Fibroblast of the conjunctiva (primary cell): ENCODE data around the gene CNGA3.

Experiments used
- DNase-seq: peaks from one replicate; pipeline ENCODE4 v3.0.0-alpha.2; 2010; ENCODE audit warnings: low read depth

The CNGA3 gene

DNA sequence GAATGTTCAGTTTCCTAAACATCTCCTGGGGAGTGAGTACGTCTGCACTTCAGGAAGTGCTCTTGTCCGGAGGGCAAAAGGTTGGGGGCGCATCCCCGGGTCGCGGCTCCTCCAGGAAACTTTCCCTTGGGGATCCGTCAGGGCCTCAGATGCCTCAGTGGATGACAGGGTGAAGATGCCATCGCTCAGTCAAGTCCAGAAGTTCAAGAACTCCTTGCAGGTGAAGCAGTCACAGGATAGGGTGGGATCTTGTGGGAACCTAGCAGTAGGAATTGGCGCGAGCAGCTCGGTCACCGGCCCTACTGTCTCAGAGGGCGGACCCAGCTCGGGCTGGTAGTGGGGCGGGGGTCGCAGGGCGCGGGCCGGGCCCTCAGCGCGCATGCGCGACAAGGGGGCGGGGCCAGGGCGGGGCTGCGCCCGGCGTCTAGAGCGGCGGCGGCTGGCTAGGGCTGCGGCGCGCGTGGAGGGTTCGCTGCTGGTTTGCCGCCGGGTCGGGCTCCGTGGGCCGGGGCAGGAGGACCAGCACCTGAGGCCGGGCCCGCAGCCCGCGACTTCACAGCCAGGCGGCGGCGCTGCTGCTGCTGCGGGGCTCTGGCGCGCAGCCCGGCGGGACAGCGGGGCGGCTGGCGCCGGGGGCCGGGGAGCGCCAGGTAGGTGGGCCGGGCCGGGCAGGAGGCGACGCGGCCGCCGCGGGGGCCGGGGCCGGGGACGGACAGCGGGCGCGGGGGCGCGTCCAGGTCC is 98.3 kb downstream of the CNGA3 start, which contains the start of gene INPP4A:
Gene INPP4A (plus strand): TSS at position 423 of the 741 bp plus-strand sequence. CDS start 75,191 bp downstream, outside the sequence.
- peak; percentile 18 for DNase-seq

DNA sequence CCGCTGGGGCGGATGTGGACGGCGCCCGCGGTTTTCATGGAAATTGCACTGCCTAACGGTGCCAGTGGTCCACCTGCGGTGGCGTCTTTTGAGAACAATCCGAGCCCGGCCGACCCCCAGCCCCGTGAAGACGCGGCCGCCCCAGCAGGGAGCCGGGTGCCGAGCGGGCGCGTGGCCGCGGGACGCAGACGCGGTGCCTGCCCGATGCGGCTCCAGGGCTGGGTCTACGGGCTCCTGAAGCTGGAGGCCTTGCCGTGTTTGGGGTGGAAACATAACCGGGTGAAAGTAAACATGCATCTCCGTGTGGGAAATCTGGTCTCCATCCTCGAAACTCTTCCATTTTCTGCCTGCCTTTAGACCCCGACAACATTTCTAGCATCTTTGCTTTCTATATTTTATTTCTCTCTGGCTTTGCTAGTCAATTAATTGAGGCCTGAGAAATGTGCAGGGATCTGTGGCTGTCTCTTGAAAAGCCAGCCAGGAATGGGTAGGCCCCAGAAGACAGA is 99.0 kb downstream of the CNGA3 start:
- DNase-seq: no peak

DNA sequence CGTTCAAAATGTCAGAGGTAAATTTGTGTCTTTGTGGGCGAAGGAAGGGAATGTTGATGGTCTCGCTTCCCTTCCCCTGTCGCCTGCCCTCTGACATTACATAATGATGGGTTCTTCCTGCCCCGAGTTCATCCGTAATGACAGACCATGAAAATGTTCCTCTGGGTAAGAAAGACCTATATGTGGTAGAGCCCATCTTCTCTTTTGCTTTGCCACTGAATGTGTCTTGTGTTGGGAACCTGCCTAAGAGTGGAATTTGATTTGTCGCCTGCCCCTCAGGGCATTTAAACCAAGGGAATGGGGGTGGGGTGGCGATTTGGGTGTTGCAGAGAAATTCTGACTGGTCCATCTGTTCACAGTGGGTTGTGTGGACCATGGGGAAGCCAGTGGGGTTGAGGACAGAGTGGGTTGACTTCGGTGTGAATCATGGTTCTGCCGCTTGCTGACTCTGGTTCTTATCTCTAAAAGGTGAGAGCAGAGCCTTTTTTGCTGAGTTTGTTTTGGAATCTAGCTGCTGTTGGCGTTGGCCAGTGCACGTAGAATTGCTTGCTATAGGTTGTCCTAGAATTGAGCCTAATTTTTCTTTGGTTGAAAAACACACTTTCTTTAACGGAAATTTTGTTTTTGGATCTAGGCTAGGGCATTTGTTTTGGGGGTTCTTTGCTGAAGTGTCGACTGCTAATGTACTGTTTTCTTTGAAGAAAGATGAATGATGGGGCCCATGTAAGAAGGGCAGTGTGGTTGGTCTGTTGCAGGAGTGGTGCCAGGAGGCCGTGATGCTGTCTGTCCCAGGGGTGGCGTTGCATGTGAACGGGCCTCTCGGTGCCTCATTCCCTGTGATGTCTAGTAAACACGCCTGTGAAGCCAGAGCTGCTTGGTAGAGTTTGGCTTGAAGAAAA is 99.7 kb downstream of the CNGA3 start:
- no peak for DNase-seq

DNA sequence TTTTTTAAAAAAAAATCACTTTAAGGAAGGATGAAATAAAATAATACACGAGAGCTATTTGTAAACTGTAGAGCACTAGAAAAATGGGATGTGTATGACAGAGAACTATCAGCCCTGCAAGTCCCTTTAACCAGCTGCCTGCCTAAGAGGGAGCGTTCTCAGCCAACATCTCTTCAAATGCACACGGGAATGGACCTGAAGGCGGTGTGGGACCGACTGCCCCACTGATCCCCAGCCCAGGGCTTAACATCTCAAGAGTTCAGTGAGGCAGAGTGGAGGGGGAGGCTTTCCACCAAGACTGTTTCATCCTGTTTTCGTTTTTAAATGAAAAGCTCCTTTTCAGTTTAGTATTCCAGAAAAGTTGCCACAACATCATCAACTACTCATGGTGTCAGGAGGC is 100.6 kb downstream of the CNGA3 start:
- no peak for DNase-seq
